Measurements from ENCODE around the gene APOLD1.
"Not testable (repeated sequence)": the region's sequence is repeated elsewhere in the genome, so short reads cannot be mapped to it uniquely, and the experiment has no call there.

APOLD1 gene

GRCh38 chr12:12810553-12811021 is 25.1 kb downstream of the APOLD1 start:
- no peak for DNase-seq

DNA sequence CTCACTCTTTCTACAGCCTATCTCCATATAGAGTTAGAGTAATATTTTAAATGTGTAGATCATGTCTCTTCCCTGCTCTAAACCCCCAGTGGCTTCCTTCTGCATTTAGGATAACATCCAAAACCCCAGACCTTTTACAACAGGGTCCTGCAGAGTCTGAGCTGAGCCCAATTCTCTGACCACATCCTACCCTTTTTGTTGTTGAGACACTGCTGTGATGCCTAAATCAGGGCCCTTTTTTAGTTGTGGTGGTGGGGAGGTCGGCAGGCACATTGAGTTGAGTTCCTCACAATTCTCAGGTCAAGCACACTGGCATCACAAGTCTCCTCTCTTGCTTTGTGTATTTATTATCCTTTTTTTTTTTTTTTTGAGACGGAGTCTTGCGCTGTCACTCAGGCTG is 25.9 kb downstream of the APOLD1 start:
- no peak for DNase-seq

GRCh38 chr12:12812174-12812573 is 26.7 kb downstream of the APOLD1 start:
- no peak for DNase-seq

DNA sequence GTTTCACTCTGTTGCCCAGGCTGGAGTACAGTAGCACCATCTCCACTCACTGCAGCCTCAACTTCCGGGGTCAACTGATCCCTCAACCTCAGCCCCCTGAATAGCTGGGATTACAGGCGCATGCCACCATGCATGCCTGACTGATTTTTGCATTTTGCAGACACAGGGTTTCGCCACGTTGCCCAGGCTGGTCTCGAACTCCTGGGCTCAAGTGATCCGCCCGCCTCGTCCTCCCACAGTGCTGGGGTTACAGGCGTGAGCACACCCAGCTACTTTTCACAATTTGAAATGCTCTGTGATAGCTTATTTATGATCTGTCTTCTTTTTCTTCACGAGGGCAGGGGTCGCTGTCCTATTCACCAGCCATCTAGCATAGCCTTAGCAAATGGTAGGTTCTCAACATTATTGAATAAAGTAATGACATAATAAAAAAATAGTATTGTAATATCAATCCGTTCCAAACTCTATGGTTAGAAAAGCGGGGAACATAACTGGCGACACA is 27.2 kb downstream of the APOLD1 start:
- DNase-seq, result no peak

- peak; percentile 96 for DNase-seq
Observed at GRCh38 chr12:12813120-12814101, 28.0 kb downstream of the APOLD1 start, which contains the start of gene DDX47. DDX47 (plus strand) TSS chr12:12813346; CDS start chr12:12813368, 22 bp downstream.

DNA sequence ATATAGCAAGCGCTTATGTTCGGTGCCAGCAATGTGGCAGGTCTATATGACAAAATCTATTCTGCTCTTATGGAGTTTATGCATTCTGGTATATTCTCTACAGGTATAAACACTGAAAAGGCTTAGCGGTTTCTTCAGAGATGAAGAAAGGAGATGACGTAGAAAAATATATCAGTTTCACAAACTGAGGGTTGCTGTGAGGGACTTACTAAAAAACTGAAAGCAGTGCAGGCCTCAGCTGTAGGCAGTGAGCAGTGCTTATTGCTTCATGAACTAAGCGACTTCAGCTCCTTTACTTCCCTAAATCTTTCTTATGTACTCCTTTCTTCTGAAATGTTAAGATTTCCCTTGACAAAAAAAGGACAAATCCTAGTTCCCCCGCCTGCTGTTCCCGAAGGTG is 32.2 kb downstream of the APOLD1 start:
- no peak for DNase-seq

GRCh38 chr12:12818701-12819100 is 33.2 kb downstream of the APOLD1 start:
- no peak for DNase-seq

DNA sequence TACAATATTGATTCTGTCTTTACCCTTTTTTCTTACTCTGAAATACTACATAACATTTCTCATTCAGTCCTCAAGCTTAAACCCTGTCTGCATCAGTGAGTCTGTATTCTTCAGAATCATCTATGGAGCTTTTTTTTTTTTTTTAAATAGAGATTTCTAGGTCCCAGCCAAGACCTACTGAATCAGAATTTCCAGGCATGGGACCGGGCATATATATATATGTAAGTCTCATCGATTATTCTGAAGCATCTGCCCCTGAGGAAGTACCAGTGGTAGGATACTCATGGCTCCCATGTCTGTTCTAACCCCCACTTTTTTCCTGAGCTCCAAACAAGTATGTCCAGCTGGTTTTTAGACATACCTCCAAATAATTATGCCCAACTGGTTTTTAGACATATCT is 33.8 kb downstream of the APOLD1 start:
- no peak for DNase-seq

DNA sequence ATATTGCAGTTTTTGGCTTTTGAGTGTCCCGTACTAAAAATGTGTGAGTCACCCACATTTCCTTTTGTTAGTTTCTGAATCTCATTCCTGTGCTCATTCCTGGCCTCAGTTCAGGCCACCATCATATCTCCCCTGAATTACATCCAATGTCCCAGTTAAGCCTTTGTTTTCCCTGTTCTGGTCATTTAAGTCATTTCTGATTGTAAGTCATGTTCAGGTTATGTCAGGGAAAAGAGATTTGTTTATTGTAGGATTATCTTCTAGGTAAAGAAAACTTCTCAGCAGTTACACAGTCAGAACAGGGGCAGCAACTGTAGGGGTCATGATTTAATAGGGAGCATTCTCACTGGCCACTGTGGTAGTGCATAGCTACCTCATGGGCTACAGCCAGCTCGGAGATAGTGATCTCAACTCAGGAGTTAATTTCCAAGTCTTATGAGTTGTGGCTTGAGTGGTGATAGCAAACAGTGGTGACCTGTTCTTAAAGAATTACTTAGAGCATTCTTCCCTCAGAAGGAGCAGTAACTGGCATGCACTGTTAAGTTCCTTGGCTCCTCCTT is 34.4 kb downstream of the APOLD1 start:
- DNase-seq, result no peak

DNA sequence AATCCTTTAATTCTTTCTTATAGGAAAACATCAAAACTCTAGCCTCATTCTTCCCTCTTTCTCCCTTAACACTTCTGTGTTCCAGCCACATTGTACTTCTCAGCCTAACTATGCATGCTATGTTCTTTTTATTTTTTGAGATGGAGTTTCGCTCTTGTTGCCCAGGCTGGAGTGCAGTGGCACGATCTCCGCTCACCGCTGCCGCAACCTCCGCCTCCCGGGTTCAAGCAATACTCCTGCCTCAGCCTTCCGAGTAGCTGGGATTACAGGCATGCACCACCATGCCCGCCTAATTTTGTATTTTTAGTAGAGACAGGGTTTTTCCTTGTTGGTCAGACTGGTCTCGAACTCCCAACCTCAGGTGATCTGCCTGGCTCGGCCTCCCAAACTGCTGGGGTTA is 34.9 kb downstream of the APOLD1 start:
- not testable (repeated sequence) for DNase-seq

GRCh38 chr12:12821975-12822374 is 36.5 kb downstream of the APOLD1 start:
- no peak for DNase-seq

DNA sequence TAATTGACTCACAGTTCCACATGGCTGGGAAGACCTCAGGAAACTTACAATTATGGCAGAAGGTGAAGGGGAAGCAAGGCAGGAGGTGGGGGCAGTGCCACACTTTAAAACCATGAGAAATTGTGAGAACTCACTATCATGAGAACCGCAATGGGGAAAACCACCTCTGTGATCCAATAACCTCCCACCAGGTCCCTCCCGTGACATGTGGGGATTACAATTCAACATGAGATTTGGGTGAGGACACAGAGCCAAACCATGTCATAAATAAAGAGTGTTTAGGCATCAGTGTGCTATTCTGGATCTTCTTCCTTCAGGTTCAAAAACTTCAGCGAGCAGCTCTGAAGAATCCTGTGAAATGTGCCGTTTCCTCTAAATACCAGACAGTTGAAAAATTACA is 37.4 kb downstream of the APOLD1 start:
- DNase-seq, result no peak

DNA sequence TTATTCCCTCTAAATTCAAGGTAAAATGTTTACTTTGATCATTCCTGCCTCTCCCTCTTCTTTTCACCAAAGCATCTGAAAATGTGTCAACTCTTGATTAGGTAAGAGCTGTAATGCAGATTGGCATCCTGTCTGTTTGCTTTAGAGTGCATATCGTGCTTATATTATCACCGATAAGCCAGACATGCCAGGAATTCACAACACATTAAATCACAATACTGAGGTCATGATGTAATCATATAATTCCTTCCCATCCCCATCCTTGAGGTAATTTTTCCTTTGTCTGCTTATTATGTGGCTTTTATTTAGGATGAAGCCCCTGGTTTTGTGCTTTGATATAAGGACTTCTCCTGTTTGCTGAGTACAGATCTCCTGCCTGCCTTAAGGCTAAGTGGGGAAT is 37.8 kb downstream of the APOLD1 start:
- DNase-seq, result no peak

- DNase-seq, result no peak
Observed at GRCh38 chr12:12823811-12824210, 38.4 kb downstream of the APOLD1 start.

GRCh38 chr12:12835378-12836146 is 50.1 kb downstream of the APOLD1 start:
- no peak for DNase-seq

GRCh38 chr12:12836571-12836970 is 51.1 kb downstream of the APOLD1 start:
- no peak for DNase-seq

- peak; percentile 78 for DNase-seq
Observed at GRCh38 chr12:12837025-12837812, 51.8 kb downstream of the APOLD1 start.

- DNase-seq, result no peak
Observed at GRCh38 chr12:12837813-12838153, 52.3 kb downstream of the APOLD1 start.

GRCh38 chr12:12839003-12839395 is 53.5 kb downstream of the APOLD1 start:
- no peak for DNase-seq

- not testable (repeated sequence) for DNase-seq
Observed at GRCh38 chr12:12839439-12839838, 54.0 kb downstream of the APOLD1 start.

GRCh38 chr12:12839873-12840579 is 54.6 kb downstream of the APOLD1 start:
- no peak for DNase-seq

DNA sequence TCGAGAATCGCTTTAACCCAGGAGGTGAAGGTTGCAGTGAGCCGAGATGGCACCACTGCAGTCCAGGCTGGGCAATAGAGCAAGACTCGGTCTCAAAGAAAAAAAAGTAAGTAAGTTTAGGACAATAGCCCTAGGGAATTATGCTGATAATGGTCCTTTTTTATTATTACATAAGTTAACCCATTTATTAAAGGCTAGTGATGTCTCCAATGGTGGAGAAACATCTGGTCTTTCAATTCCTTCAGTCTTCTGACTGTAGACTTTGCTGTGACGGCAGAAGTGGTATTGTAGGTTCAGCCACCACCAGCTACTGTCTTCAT is 55.1 kb downstream of the APOLD1 start:
- DNase-seq, result no peak

Data from NCI-H1694 (cell line).